Stimulated activated naive CD8-positive, alpha-beta T cell treated with anti-CD3 and anti-CD28 coated beads, Interleukin-15, amount 100 ng/mL, for 72 hours (primary cell): ENCODE results near the gene RIPK3.
A peak's percentile ranks its signal among the peaks of the same experiment; 100 is the strongest.

Experiments
- ATAC-seq: fragments of 150-1000 bp; cut with Tn5 transposase; 2 replicates; pipeline ENCODE4 v1.10.0; 2021; ENCODE audit warnings: mild to moderate bottlenecking, moderate library complexity
- DNase-seq, 2 donors: peaks; one replicate each; pipeline ENCODE4 v3.0.0; 2021 to 2022
- H3K27ac Mint-ChIP-seq, 2 donors: one replicate each; pipeline ENCODE4 v1.8.0; 2022; ENCODE audit warnings: mild to moderate bottlenecking in 2 of 2, mixed read lengths in 2 of 2, moderate library complexity in 2 of 2
- H3K27me3 Mint-ChIP-seq: one replicate; pipeline ENCODE4 v1.8.0; 2022; ENCODE audit warnings: mixed read lengths
- H3K4me1 Mint-ChIP-seq: one replicate; pipeline ENCODE4 v1.8.0; 2022; ENCODE audit warnings: mild to moderate bottlenecking, mixed read lengths
- H3K4me3 Mint-ChIP-seq, 2 donors: one replicate each; pipeline ENCODE4 v1.8.0; 2022; ENCODE audit warnings: mild to moderate bottlenecking in 2 of 2, mixed read lengths in 2 of 2, moderate library complexity in 1 of 2
- H3K9me3 Mint-ChIP-seq, 2 donors: one replicate each; pipeline ENCODE4 v1.8.0; 2022; ENCODE audit warnings: mixed read lengths in 2 of 2

RIPK3 gene

GRCh38 chr14:24296341-24297157 is 43.2 kb downstream of the RIPK3 start:
- DNase-seq (peak; percentile 73 to 86), ATAC-seq (peak; percentile 91)
- H3K4me3 Mint-ChIP-seq, result peak overlapping the region; percentile 32 to 41
- H3K27ac Mint-ChIP-seq, result peak overlapping the region; percentile 81 to 97
- no peaks in the 10 kb centered on the region for H3K27me3 Mint-ChIP-seq
- no peaks in the 10 kb centered on the region for H3K9me3 Mint-ChIP-seq
- H3K4me1 Mint-ChIP-seq, result peaks cover 59% of the 10 kb centered on the region

GRCh38 chr14:24293525-24293924 is 46.3 kb downstream of the RIPK3 start:
- no peak overlapping the region for H3K27ac Mint-ChIP-seq
- H3K9me3 Mint-ChIP-seq, result no peaks in the 10 kb centered on the region
- H3K4me3 Mint-ChIP-seq, result no peak overlapping the region
- DNase-seq (no peak), ATAC-seq (no peak)
- no peaks in the 10 kb centered on the region for H3K27me3 Mint-ChIP-seq
- H3K4me1 Mint-ChIP-seq, result peaks cover 64% of the 10 kb centered on the region

GRCh38 chr14:24292118-24292807 is 47.5 kb downstream of the RIPK3 start:
- peaks cover 64% of the 10 kb centered on the region for H3K4me1 Mint-ChIP-seq
- no peaks in the 10 kb centered on the region for H3K27me3 Mint-ChIP-seq
- ATAC-seq, result no peak
- H3K27ac Mint-ChIP-seq, result no peak overlapping the region
- H3K9me3 Mint-ChIP-seq, result no peaks in the 10 kb centered on the region
- H3K4me3 Mint-ChIP-seq, result no peak overlapping the region
- no peak for DNase-seq

GRCh38 chr14:24291446-24292117 is 48.2 kb downstream of the RIPK3 start:
- H3K4me3 Mint-ChIP-seq, result no peak overlapping the region
- no peaks in the 10 kb centered on the region for H3K27me3 Mint-ChIP-seq
- ATAC-seq, result no peak
- no peaks in the 10 kb centered on the region for H3K9me3 Mint-ChIP-seq
- H3K4me1 Mint-ChIP-seq, result peaks cover 62% of the 10 kb centered on the region
- DNase-seq, result no peak
- H3K27ac Mint-ChIP-seq, result no peak overlapping the region

GRCh38 chr14:24290746-24291145 is 49.0 kb downstream of the RIPK3 start:
- Mint-ChIP-seq H3K4me3 (no peak overlapping the region), H3K9me3 (no peaks in the 10 kb centered on the region), H3K4me1 (peaks cover 53% of the 10 kb centered on the region), H3K27ac (no peak overlapping the region), H3K27me3 (no peaks in the 10 kb centered on the region)
- no peak for ATAC-seq
- DNase-seq, result no peak

GRCh38 chr14:24289649-24290280 is 50.0 kb downstream of the RIPK3 start:
- no peak overlapping the region for H3K27ac Mint-ChIP-seq
- H3K4me3 Mint-ChIP-seq, result peak overlapping the region; percentile 38 to 59
- H3K4me1 Mint-ChIP-seq, result peaks cover 59% of the 10 kb centered on the region
- H3K27me3 Mint-ChIP-seq, result no peaks in the 10 kb centered on the region
- H3K9me3 Mint-ChIP-seq, result no peaks in the 10 kb centered on the region
- DNase-seq (peak; percentile 68 to 84), ATAC-seq (peak; percentile 100)

GRCh38 chr14:24286996-24287395 is 52.8 kb downstream of the RIPK3 start:
- ATAC-seq (no peak), DNase-seq (no peak)
- Mint-ChIP-seq H3K4me1 (peaks cover 59% of the 10 kb centered on the region), H3K27ac (no peak overlapping the region), H3K27me3 (no peaks in the 10 kb centered on the region), H3K9me3 (no peaks in the 10 kb centered on the region), H3K4me3 (no peak overlapping the region)
